ENCODE measurements around the gene IPP.

DNA sequence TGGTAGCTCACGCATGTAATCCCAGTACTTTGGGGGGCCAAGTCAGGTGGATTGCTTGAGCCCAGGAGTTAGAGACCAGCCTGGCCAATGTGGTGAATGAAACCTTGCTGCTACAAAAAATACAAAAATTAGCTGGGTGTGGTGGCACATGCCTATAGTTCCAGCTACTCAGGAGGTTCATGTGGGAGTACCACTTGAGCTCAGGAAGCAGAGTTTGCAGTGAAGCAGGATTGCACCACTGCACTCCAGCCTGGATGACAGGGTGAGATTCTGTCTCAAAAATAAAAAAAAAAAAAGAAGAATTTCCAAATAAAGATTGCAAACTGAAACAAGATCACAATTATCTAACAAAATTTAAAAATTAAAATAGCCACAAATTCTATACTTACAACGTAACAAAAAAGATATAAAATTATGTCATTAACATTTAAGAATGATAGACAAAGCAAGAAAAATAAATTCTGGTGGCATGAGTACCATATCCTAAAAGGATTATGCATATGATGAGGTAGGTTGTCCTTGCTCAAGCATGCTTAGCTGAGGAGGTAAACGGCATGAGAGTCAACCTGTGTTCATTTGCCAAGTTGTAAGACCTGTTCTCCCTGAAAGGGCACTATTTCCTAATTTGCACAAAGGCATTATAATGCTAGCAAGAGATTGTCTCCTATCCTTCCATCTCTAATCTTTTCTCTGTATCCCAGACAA is 20.2 kb downstream of the IPP start:
- no peak for TF ChIP-seq POLR2AphosphoS5 (IDR thresholded peaks at IDR 0.05)
- TF ChIP-seq, protein P1, sequence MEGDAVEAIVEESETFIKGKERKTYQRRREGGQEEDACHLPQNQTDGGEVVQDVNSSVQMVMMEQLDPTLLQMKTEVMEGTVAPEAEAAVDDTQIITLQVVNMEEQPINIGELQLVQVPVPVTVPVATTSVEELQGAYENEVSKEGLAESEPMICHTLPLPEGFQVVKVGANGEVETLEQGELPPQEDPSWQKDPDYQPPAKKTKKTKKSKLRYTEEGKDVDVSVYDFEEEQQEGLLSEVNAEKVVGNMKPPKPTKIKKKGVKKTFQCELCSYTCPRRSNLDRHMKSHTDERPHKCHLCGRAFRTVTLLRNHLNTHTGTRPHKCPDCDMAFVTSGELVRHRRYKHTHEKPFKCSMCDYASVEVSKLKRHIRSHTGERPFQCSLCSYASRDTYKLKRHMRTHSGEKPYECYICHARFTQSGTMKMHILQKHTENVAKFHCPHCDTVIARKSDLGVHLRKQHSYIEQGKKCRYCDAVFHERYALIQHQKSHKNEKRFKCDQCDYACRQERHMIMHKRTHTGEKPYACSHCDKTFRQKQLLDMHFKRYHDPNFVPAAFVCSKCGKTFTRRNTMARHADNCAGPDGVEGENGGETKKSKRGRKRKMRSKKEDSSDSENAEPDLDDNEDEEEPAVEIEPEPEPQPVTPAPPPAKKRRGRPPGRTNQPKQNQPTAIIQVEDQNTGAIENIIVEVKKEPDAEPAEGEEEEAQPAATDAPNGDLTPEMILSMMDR (IDR thresholded peaks at IDR 0.05 in 8 of 11, conservative IDR thresholded peaks at IDR 0.05 in 3 of 11): no peak
- TF ChIP-seq POLR2A (IDR thresholded peaks at IDR 0.05): no peak
